ENCODE data around the gene EPG5.

Gene EPG5

DNA sequence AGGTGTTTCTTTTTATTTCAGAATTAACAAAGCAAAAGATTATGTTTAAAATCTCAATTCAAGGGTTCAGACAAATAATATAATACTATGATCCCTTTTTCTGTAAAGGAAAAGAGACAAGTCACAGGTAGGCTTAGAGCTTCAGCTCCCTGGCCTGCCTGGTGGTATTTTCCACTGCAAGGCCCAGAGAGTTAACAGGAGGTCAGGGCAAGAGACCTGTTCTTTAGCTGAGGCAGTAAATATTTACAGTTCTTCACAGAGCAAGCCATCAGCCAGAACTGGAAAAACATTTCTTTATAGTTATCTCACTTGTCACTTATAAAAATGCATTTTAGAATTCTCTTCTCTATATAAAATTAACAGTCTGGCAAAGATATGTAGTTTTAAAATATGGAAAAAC is 70.1 kb downstream of the EPG5 start:
- no peak for DNase-seq (ENCODE audit: low read depth, low spot score)
- no peak overlapping the region for H3K4me3 ChIP-seq (ENCODE audit: insufficient read length, low read depth)
- H3K9ac ChIP-seq (ENCODE audit: insufficient read length, low read depth), result no peak overlapping the region
- H3K4me1 ChIP-seq (ENCODE audit: insufficient read depth, insufficient read length), result no peaks in the 10 kb centered on the region
- TF ChIP-seq SUZ12 (IDR thresholded peaks at IDR 0.05; ENCODE audit: extremely low read depth, insufficient read depth, insufficient read length), result no peak
- TF ChIP-seq ZNF274 (IDR thresholded peaks at IDR 0.05; ENCODE audit: low read depth, low read length), result no peak
- TF ChIP-seq YY1 (IDR thresholded peaks at IDR 0.05; ENCODE audit: insufficient read depth, insufficient read length), result no peak
- no peaks in the 10 kb centered on the region for H3K9me3 ChIP-seq (ENCODE audit: insufficient read depth, low read length)
- no peaks in the 10 kb centered on the region for H3K27me3 ChIP-seq (ENCODE audit: insufficient read depth, insufficient read length)
- peaks cover 24% of the 10 kb centered on the region for H3K36me3 ChIP-seq (ENCODE audit: insufficient read depth, insufficient read length, low read length)

GRCh38 chr18:45896452-45896851 is 70.7 kb downstream of the EPG5 start:
- H3K4me1 ChIP-seq (ENCODE audit: insufficient read depth, insufficient read length), result no peaks in the 10 kb centered on the region
- H3K4me3 ChIP-seq (ENCODE audit: insufficient read length, low read depth), result no peak overlapping the region
- no peak overlapping the region for H3K9ac ChIP-seq (ENCODE audit: insufficient read length, low read depth)
- H3K9me3 ChIP-seq (ENCODE audit: insufficient read depth, low read length), result no peaks in the 10 kb centered on the region
- TF ChIP-seq ZNF274 (IDR thresholded peaks at IDR 0.05; ENCODE audit: low read depth, low read length), result no peak
- DNase-seq (ENCODE audit: low read depth, low spot score), result no peak
- peaks cover 22% of the 10 kb centered on the region for H3K36me3 ChIP-seq (ENCODE audit: insufficient read depth, insufficient read length, low read length)
- no peaks in the 10 kb centered on the region for H3K27me3 ChIP-seq (ENCODE audit: insufficient read depth, insufficient read length)

DNA sequence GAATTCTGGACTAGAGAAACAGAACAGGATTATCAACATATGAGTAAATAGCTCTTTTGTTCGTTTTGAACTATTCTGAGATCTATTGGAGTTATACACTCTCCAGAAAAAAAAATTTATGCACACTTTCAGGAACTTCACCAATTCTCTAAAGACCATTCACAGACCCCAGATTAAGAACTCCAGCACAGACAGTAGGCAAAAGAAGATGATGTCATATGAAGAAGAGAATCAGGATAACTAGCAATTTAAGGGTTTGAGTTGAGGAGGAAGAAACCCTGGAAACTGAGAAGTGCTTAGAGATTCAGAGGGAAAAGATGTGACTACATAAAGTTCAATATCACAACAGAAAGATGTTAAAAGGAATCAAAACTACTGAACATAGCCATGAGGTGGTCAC is 71.8 kb downstream of the EPG5 start:
- H3K4me1 ChIP-seq (ENCODE audit: insufficient read depth, insufficient read length), result no peaks in the 10 kb centered on the region
- H3K4me3 ChIP-seq (ENCODE audit: insufficient read length, low read depth), result no peak overlapping the region
- no peaks in the 10 kb centered on the region for H3K27me3 ChIP-seq (ENCODE audit: insufficient read depth, insufficient read length)
- H3K9me3 ChIP-seq (ENCODE audit: insufficient read depth, low read length), result no peaks in the 10 kb centered on the region
- no peak for DNase-seq (ENCODE audit: low read depth, low spot score)
- H3K9ac ChIP-seq (ENCODE audit: insufficient read length, low read depth), result no peak overlapping the region
- TF ChIP-seq SUZ12 (IDR thresholded peaks at IDR 0.05; ENCODE audit: extremely low read depth, insufficient read depth, insufficient read length), result no peak
- no peak for TF ChIP-seq ZNF274 (IDR thresholded peaks at IDR 0.05; ENCODE audit: low read depth, low read length)
- no peak for TF ChIP-seq YY1 (IDR thresholded peaks at IDR 0.05; ENCODE audit: insufficient read depth, insufficient read length)
- peaks cover 13% of the 10 kb centered on the region for H3K36me3 ChIP-seq (ENCODE audit: insufficient read depth, insufficient read length, low read length)

- TF ChIP-seq SUZ12 (IDR thresholded peaks at IDR 0.05; ENCODE audit: extremely low read depth, insufficient read depth, insufficient read length) (no peak), ZNF274 (IDR thresholded peaks at IDR 0.05; ENCODE audit: low read depth, low read length) (no peak), YY1 (IDR thresholded peaks at IDR 0.05; ENCODE audit: insufficient read depth, insufficient read length) (no peak)
- Histone ChIP-seq H3K27me3 (ENCODE audit: insufficient read depth, insufficient read length) (no peaks in the 10 kb centered on the region), H3K4me1 (ENCODE audit: insufficient read depth, insufficient read length) (no peaks in the 10 kb centered on the region), H3K9ac (ENCODE audit: insufficient read length, low read depth) (no peak overlapping the region), H3K36me3 (ENCODE audit: insufficient read depth, insufficient read length, low read length) (peaks cover 12% of the 10 kb centered on the region), H3K4me3 (ENCODE audit: insufficient read length, low read depth) (no peak overlapping the region), H3K9me3 (ENCODE audit: insufficient read depth, low read length) (no peaks in the 10 kb centered on the region)
- DNase-seq (ENCODE audit: low read depth, low spot score), result no peak
These were observed 72.3 kb downstream of the EPG5 start for GRCh38 chr18:45894818-45895217.

GRCh38 chr18:45891806-45892205 is 75.3 kb downstream of the EPG5 start:
- H3K27me3 ChIP-seq (ENCODE audit: insufficient read depth, insufficient read length), result no peaks in the 10 kb centered on the region
- no peak for DNase-seq (ENCODE audit: low read depth, low spot score)
- H3K9me3 ChIP-seq (ENCODE audit: insufficient read depth, low read length), result no peaks in the 10 kb centered on the region
- H3K4me1 ChIP-seq (ENCODE audit: insufficient read depth, insufficient read length), result no peaks in the 10 kb centered on the region
- no peak for TF ChIP-seq YY1 (IDR thresholded peaks at IDR 0.05; ENCODE audit: insufficient read depth, insufficient read length)
- H3K9ac ChIP-seq (ENCODE audit: insufficient read length, low read depth), result no peak overlapping the region
- H3K36me3 ChIP-seq (ENCODE audit: insufficient read depth, insufficient read length, low read length), result no peaks in the 10 kb centered on the region
- H3K4me3 ChIP-seq (ENCODE audit: insufficient read length, low read depth), result no peak overlapping the region

DNA sequence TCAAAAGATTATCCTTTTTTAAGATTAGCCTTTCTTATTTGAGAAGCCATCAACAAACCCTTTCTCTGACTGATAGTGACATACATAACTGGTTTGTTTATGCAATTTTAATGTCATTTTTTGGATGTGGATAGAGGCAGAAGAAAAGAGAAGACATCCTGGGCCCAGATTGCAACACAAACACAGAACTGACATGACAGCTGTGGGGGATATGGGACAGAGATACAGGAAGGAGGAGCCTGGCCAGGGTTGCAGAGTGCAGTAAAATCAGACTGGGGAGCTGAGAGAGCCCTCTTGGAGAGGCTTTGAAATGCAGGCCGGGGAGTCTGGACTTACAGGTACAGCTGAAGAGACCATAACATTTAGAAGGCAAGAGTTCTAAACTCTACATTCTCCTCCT is 76.5 kb downstream of the EPG5 start:
- H3K4me1 ChIP-seq (ENCODE audit: insufficient read depth, insufficient read length), result no peaks in the 10 kb centered on the region
- H3K36me3 ChIP-seq (ENCODE audit: insufficient read depth, insufficient read length, low read length), result no peaks in the 10 kb centered on the region
- TF ChIP-seq YY1 (IDR thresholded peaks at IDR 0.05; ENCODE audit: insufficient read depth, insufficient read length), result no peak
- TF ChIP-seq SUZ12 (IDR thresholded peaks at IDR 0.05; ENCODE audit: extremely low read depth, insufficient read depth, insufficient read length), result no peak
- TF ChIP-seq ZNF274 (IDR thresholded peaks at IDR 0.05; ENCODE audit: low read depth, low read length), result no peak
- H3K9ac ChIP-seq (ENCODE audit: insufficient read length, low read depth), result no peak overlapping the region
- no peaks in the 10 kb centered on the region for H3K9me3 ChIP-seq (ENCODE audit: insufficient read depth, low read length)
- H3K4me3 ChIP-seq (ENCODE audit: insufficient read length, low read depth), result no peak overlapping the region
- no peak for DNase-seq (ENCODE audit: low read depth, low spot score)
- no peaks in the 10 kb centered on the region for H3K27me3 ChIP-seq (ENCODE audit: insufficient read depth, insufficient read length)

DNA sequence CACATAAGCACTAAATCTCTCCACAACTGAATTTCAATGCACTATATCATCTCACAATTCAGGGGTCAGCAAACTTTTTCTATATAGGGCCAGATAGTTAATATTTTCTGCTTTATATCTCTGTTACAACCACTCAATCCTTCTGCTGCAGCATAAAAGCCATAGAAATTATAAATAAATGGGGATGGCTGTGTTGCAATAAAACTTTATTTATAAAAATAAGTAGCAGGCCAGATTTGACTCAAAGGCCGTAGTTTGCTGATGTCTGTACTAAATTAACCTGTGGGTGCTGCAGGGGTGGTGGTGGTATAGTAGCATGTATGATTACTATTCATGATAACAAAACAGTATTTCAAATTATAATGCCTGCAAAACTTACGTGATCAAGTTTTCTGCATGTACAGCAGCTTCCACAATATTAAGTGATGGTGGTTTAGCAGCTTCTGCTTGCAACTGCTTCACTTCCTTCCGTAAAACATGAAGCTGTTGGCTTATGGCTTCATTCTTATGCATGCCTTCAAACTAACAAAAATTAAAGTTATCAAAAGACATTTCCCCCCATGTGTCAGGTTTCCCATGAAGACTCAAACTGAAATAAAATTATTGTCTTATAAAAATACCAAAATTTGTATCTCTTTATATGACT is 77.6 kb downstream of the EPG5 start:
- Histone ChIP-seq H3K9me3 (ENCODE audit: insufficient read depth, low read length) (no peaks in the 10 kb centered on the region), H3K36me3 (ENCODE audit: insufficient read depth, insufficient read length, low read length) (peaks cover under 1% of the 10 kb centered on the region), H3K9ac (ENCODE audit: insufficient read length, low read depth) (no peak overlapping the region), H3K27me3 (ENCODE audit: insufficient read depth, insufficient read length) (no peaks in the 10 kb centered on the region), H3K4me3 (ENCODE audit: insufficient read length, low read depth) (no peak overlapping the region), H3K4me1 (ENCODE audit: insufficient read depth, insufficient read length) (no peaks in the 10 kb centered on the region)
- TF ChIP-seq ZNF274 (IDR thresholded peaks at IDR 0.05; ENCODE audit: low read depth, low read length), result no peak
- no peak for TF ChIP-seq YY1 (IDR thresholded peaks at IDR 0.05; ENCODE audit: insufficient read depth, insufficient read length)
- no peak for TF ChIP-seq SUZ12 (IDR thresholded peaks at IDR 0.05; ENCODE audit: extremely low read depth, insufficient read depth, insufficient read length)
- no peak for DNase-seq (ENCODE audit: low read depth, low spot score)

GRCh38 chr18:45887585-45887984 is 79.5 kb downstream of the EPG5 start:
- Histone ChIP-seq H3K9ac (ENCODE audit: insufficient read length, low read depth) (no peak overlapping the region), H3K4me1 (ENCODE audit: insufficient read depth, insufficient read length) (no peaks in the 10 kb centered on the region), H3K9me3 (ENCODE audit: insufficient read depth, low read length) (no peaks in the 10 kb centered on the region), H3K27me3 (ENCODE audit: insufficient read depth, insufficient read length) (no peaks in the 10 kb centered on the region), H3K4me3 (ENCODE audit: insufficient read length, low read depth) (no peak overlapping the region), H3K36me3 (ENCODE audit: insufficient read depth, insufficient read length, low read length) (peaks cover 11% of the 10 kb centered on the region)
- TF ChIP-seq ZNF274 (IDR thresholded peaks at IDR 0.05; ENCODE audit: low read depth, low read length), result no peak
- DNase-seq (ENCODE audit: low read depth, low spot score), result no peak
